ENCODE data around the gene KCNT2.

The KCNT2 gene

GRCh38 chr1:196494766-196495165 is 113.5 kb downstream of the KCNT2 start:
- no peaks in the 10 kb centered on the region for H3F3A ChIP-seq (ENCODE audit: insufficient read depth, low read length)

GRCh38 chr1:196493881-196494280 is 114.4 kb downstream of the KCNT2 start:
- Histone ChIP-seq H3K4me3 (ENCODE audit: low read length) (no peak overlapping the region), H3K27ac (ENCODE audit: low read length) (no peak overlapping the region), H3F3A (ENCODE audit: insufficient read depth, low read length) (no peaks in the 10 kb centered on the region), H2AFZ (ENCODE audit: low read length) (no peak overlapping the region), H4K20me1 (ENCODE audit: insufficient read depth, low read length) (no peaks in the 10 kb centered on the region), H3K4me1 (ENCODE audit: low read length) (no peaks in the 10 kb centered on the region), H3K27me3 (replicated peaks; ENCODE audit: insufficient read depth, low read length) (no peaks in the 10 kb centered on the region), H3K79me2 (ENCODE audit: low read length) (no peaks in the 10 kb centered on the region), H3K36me3 (replicated peaks; ENCODE audit: insufficient read depth, low read length) (no peaks in the 10 kb centered on the region), H3K9me3 (replicated peaks; ENCODE audit: insufficient read depth, low read length) (no peaks in the 10 kb centered on the region), H3K9ac (ENCODE audit: low read length) (no peak overlapping the region), H3K4me2 (ENCODE audit: low read depth, low read length) (no peak overlapping the region), H3K9me2 (replicated peaks; ENCODE audit: insufficient read depth, low read length) (no peaks in the 10 kb centered on the region)
- no peak for TF ChIP-seq EZH2 (optimal IDR thresholded peaks at IDR 0.05; ENCODE audit: low read depth, low read length)
- TF ChIP-seq EZH2phosphoT487 (IDR thresholded peaks at IDR 0.05; ENCODE audit: low read length): no peak
- no peak for TF ChIP-seq CTCF (IDR thresholded peaks at IDR 0.05; ENCODE audit: low read length)
- no peak for DNase-seq

More at GRCh38 chr1:196494766-196495165, 113.5 kb downstream of the KCNT2 start:
- no peaks in the 10 kb centered on the region for H3K4me1 ChIP-seq (ENCODE audit: low read length)
- no peak for DNase-seq
- no peaks in the 10 kb centered on the region for H3K27me3 ChIP-seq (replicated peaks; ENCODE audit: insufficient read depth, low read length)
- H3K4me2 ChIP-seq (ENCODE audit: low read depth, low read length): no peak overlapping the region
- no peaks in the 10 kb centered on the region for H3K9me2 ChIP-seq (replicated peaks; ENCODE audit: insufficient read depth, low read length)
- H4K20me1 ChIP-seq (ENCODE audit: insufficient read depth, low read length): no peaks in the 10 kb centered on the region
- H3K9ac ChIP-seq (ENCODE audit: low read length): no peak overlapping the region
- H3K27ac ChIP-seq (ENCODE audit: low read length): no peak overlapping the region
- no peak overlapping the region for H3K4me3 ChIP-seq (ENCODE audit: low read length)
- TF ChIP-seq EZH2 (optimal IDR thresholded peaks at IDR 0.05; ENCODE audit: low read depth, low read length) (no peak), CTCF (IDR thresholded peaks at IDR 0.05; ENCODE audit: low read length) (no peak), EZH2phosphoT487 (IDR thresholded peaks at IDR 0.05; ENCODE audit: low read length) (no peak)
- no peak overlapping the region for H2AFZ ChIP-seq (ENCODE audit: low read length)
- H3K36me3 ChIP-seq (replicated peaks; ENCODE audit: insufficient read depth, low read length): no peaks in the 10 kb centered on the region
- H3K9me3 ChIP-seq (replicated peaks; ENCODE audit: insufficient read depth, low read length): no peaks in the 10 kb centered on the region
- H3K79me2 ChIP-seq (ENCODE audit: low read length): no peaks in the 10 kb centered on the region

- H3K4me3 ChIP-seq (ENCODE audit: low read length): no peak overlapping the region
- H3K9me3 ChIP-seq (replicated peaks; ENCODE audit: insufficient read depth, low read length): no peaks in the 10 kb centered on the region
- H2AFZ ChIP-seq (ENCODE audit: low read length): no peak overlapping the region
- no peaks in the 10 kb centered on the region for H3K36me3 ChIP-seq (replicated peaks; ENCODE audit: insufficient read depth, low read length)
- TF ChIP-seq EZH2phosphoT487 (IDR thresholded peaks at IDR 0.05; ENCODE audit: low read length) (no peak), EZH2 (optimal IDR thresholded peaks at IDR 0.05; ENCODE audit: low read depth, low read length) (no peak), CTCF (IDR thresholded peaks at IDR 0.05; ENCODE audit: low read length) (no peak)
- H3K27ac ChIP-seq (ENCODE audit: low read length): no peak overlapping the region
- no peaks in the 10 kb centered on the region for H3K79me2 ChIP-seq (ENCODE audit: low read length)
- H3K9me2 ChIP-seq (replicated peaks; ENCODE audit: insufficient read depth, low read length): no peaks in the 10 kb centered on the region
- H3K4me2 ChIP-seq (ENCODE audit: low read depth, low read length): no peak overlapping the region
- H3K9ac ChIP-seq (ENCODE audit: low read length): no peak overlapping the region
- no peaks in the 10 kb centered on the region for H3F3A ChIP-seq (ENCODE audit: insufficient read depth, low read length)
- H4K20me1 ChIP-seq (ENCODE audit: insufficient read depth, low read length): no peaks in the 10 kb centered on the region
- H3K27me3 ChIP-seq (replicated peaks; ENCODE audit: insufficient read depth, low read length): no peaks in the 10 kb centered on the region
- DNase-seq: no peak
- no peaks in the 10 kb centered on the region for H3K4me1 ChIP-seq (ENCODE audit: low read length)
These were observed 119.7 kb downstream of the KCNT2 start for GRCh38 chr1:196488579-196488978.
